Panc1 (cell line): ENCODE measurements around the gene TMEM117.

ENCODE experiments used
- POLR2AphosphoS5 ChIP-seq: IDR thresholded peaks from 2 replicates; pipeline ENCODE4 v1.6.1; 2012; ENCODE audit warnings: mild to moderate bottlenecking, low read depth, low read length, moderate library complexity
- TF ChIP-seq, protein P1 (sequence below): fragments of 450-650 bp; IDR thresholded peaks from 2 replicates; pipeline ENCODE4 v1.5.1; 2017; ENCODE audit warnings: mild to moderate bottlenecking

DNA sequence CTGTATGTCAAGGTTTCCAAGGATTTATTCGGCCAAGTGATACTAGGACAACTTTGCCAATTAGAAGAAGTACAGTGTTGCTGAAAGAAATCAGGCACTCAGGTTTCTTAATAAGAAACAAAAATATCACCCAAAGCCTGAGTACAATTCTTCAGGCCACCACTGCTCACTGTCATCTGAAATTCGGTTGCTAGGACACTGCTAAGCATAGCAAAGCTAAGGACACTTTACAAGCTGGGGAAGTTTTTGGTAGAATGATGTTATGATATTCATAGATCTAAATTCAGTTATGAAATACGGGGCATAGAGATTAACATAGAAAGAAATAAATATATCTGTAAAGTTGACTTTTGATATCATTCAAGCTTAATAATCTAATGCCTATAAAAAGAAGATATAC, 535.1 kb downstream of the TMEM117 start:
- TF ChIP-seq, protein P1, sequence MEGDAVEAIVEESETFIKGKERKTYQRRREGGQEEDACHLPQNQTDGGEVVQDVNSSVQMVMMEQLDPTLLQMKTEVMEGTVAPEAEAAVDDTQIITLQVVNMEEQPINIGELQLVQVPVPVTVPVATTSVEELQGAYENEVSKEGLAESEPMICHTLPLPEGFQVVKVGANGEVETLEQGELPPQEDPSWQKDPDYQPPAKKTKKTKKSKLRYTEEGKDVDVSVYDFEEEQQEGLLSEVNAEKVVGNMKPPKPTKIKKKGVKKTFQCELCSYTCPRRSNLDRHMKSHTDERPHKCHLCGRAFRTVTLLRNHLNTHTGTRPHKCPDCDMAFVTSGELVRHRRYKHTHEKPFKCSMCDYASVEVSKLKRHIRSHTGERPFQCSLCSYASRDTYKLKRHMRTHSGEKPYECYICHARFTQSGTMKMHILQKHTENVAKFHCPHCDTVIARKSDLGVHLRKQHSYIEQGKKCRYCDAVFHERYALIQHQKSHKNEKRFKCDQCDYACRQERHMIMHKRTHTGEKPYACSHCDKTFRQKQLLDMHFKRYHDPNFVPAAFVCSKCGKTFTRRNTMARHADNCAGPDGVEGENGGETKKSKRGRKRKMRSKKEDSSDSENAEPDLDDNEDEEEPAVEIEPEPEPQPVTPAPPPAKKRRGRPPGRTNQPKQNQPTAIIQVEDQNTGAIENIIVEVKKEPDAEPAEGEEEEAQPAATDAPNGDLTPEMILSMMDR = no peak
- no peak for TF ChIP-seq POLR2AphosphoS5
